BLaER1 treated with 17β-estradiol and CSF1 and Interleukin-3, amounts not matched to agents 10 nM and 100 nM (cell line): Measurements from ENCODE around the gene ARHGEF17.
A peak's percentile ranks its signal among the peaks of the same experiment; 100 is the strongest.

Experiments used
- H3K27ac ChIP-seq, 11 experiments: shearing (Covaris generic); formaldehyde crosslinking; 2 replicates each; pipeline ENCODE4 v1.8.1; 2022
- H3K27me3 ChIP-seq, 11 experiments: shearing (Covaris generic); formaldehyde crosslinking; 2 replicates each; pipeline ENCODE4 v1.8.1; 2022
- H3K36me3 ChIP-seq, 11 experiments: shearing (Covaris generic); formaldehyde crosslinking; 2 replicates each; pipeline ENCODE4 v1.8.1; 2022
- H3K4me1 ChIP-seq, 10 experiments: shearing (Covaris generic); formaldehyde crosslinking; 2 replicates each; pipeline ENCODE4 v1.8.1; 2022
- H3K4me2 ChIP-seq, 11 experiments: shearing (Covaris generic); formaldehyde crosslinking; 2 replicates each; pipeline ENCODE4 v1.8.1; 2022
- H3K4me3 ChIP-seq, 10 experiments: shearing (Covaris generic); formaldehyde crosslinking; 2 replicates each; pipeline ENCODE4 v1.8.1; 2022
- H3K9ac ChIP-seq, 11 experiments: shearing (Covaris generic); formaldehyde crosslinking; 2 replicates each; pipeline ENCODE4 v1.8.1; 2022
- H3K9me3 ChIP-seq, 11 experiments: shearing (Covaris generic); formaldehyde crosslinking; replicated peaks in 1 of 11; 2 replicates each; pipeline ENCODE4 v1.8.1; 2022
- H4K20me1 ChIP-seq, 11 experiments: shearing (Covaris generic); formaldehyde crosslinking; 2 replicates each; pipeline ENCODE4 v1.8.1; 2022
- Cebpa-rat ChIP-seq, 11 experiments: shearing (Covaris generic); IDR thresholded peaks; 2 replicates each; pipeline ENCODE4 v1.8.1; 2022

Gene ARHGEF17

DNA sequence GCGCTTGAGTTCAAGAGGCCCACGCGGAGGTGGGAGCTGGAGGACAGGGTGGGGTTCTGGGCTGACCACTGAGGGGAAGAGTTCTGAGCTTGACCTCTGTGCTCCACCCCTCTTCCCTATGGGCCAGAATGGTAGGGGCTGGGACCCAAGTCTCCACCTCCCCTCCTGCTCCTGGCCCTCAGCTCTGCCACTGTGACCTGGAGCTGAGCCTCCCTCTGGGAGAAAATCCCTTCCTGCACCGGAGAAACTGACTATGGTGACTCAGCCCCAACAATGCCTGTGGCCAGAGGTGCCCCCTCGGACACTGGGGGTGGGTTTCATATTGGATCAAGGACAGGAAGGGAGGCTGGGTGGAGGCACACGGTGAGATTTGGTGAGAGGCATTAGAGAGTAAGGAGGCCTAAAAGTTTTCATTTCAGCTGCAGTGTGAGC is 91.1 kb downstream of the ARHGEF17 start:
- Histone ChIP-seq H4K20me1 (peaks cover 12 to 96% (median 61%) of the 10 kb centered on the region in 11 experiments), H3K4me2 (peak overlapping the region in 9 of 11 experiments; percentile 33 to 66 (median 61); a peak in 18 of 22 replicates), H3K36me3 (peaks cover 46 to 83% (median 69%) of the 10 kb centered on the region in 11 experiments), H3K4me1 (peaks cover 21 to 44% (median 27%) of the 10 kb centered on the region in 10 experiments), H3K27ac (peak overlapping the region in 5 of 11 experiments; percentile 10 to 41 (median 24); a peak in 2 of 22 replicates), H3K9ac (peak overlapping the region in 8 of 11 experiments; percentile 0 to 46 (median 35); a peak in 11 of 22 replicates), H3K4me3 (no peak overlapping the region), H3K9me3 (no peaks in the 10 kb centered on the region), H3K27me3 (no peaks in the 10 kb centered on the region)
- no peak for TF ChIP-seq Cebpa-rat (IDR thresholded peaks at IDR 0.05)

DNA sequence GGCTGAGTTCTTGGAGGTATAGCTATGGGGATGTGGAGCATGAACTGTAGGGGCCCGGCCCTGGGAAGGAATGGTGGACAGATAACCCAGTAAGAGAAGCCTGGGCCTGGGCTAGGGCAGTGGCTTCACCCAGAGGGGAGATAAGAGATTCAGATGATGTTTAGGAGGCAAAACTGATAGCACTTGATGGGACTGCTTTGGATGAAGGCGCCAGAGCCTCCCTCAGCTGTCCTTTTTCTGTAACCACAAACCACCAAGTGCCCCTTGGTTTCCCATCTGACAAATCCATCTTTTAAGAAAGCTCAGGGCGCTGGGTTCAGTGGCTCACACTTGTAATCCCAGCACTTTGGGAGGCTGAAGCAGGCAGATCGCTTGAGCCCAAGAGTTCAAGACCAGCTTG is 91.6 kb downstream of the ARHGEF17 start:
- Histone ChIP-seq H3K4me1 (peaks cover 21 to 47% (median 28%) of the 10 kb centered on the region in 10 experiments), H3K9me3 (no peaks in the 10 kb centered on the region), H3K4me2 (peak overlapping the region in 9 of 11 experiments; percentile 33 to 66 (median 61); a peak in 17 of 22 replicates), H3K36me3 (peaks cover 45 to 81% (median 64%) of the 10 kb centered on the region in 11 experiments), H4K20me1 (peaks cover 12 to 92% (median 56%) of the 10 kb centered on the region in 11 experiments), H3K9ac (peak overlapping the region in 7 of 11 experiments; percentile 0 to 46 (median 34); a peak in 13 of 22 replicates), H3K4me3 (no peak overlapping the region), H3K27me3 (no peaks in the 10 kb centered on the region), H3K27ac (peak overlapping the region in 4 of 11 experiments; percentile 10 to 29 (median 24); a peak in 2 of 22 replicates)
- no peak for TF ChIP-seq Cebpa-rat (IDR thresholded peaks at IDR 0.05)

DNA sequence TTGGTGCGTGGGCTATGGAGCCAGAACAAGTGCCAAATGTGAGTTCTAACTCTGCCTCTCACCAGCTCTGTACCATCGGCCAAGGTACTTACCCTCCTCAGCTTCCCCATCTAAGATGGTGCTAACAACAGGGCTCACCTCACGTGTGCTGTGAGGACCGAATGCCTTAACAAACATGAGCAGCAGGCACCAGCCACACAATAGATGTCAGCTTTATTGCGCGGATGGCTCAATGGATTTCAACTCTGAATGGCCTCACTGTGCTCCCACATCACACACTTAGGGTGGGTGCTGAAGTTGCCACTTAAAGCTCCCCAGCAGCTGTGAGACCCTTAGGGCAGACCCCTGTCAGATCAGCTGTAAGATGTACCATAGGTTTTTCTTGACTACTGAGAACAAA is 92.2 kb downstream of the ARHGEF17 start:
- no peaks in the 10 kb centered on the region for H3K27me3 ChIP-seq
- no peak overlapping the region for H3K4me3 ChIP-seq
- no peak overlapping the region for H3K27ac ChIP-seq
- H3K4me2 ChIP-seq: peak overlapping the region in 1 of 11 experiments; percentile 38; a peak in 2 of 22 replicates
- peaks cover 21 to 47% (median 28%) of the 10 kb centered on the region in 10 experiments for H3K4me1 ChIP-seq
- peaks cover 45 to 81% (median 64%) of the 10 kb centered on the region in 11 experiments for H3K36me3 ChIP-seq
- H3K9ac ChIP-seq: peak overlapping the region in 2 of 11 experiments; percentile 18 to 46; a peak in 1 of 22 replicates
- TF ChIP-seq Cebpa-rat (IDR thresholded peaks at IDR 0.05): no peak
- H4K20me1 ChIP-seq: peaks cover 12 to 85% (median 49%) of the 10 kb centered on the region in 11 experiments
- H3K9me3 ChIP-seq: no peaks in the 10 kb centered on the region

- no peak for TF ChIP-seq Cebpa-rat (IDR thresholded peaks at IDR 0.05)
- no peaks in the 10 kb centered on the region for H3K9me3 ChIP-seq
Measured at GRCh38 chr11:73401217-73401923, 93.3 kb downstream of the ARHGEF17 start.

DNA sequence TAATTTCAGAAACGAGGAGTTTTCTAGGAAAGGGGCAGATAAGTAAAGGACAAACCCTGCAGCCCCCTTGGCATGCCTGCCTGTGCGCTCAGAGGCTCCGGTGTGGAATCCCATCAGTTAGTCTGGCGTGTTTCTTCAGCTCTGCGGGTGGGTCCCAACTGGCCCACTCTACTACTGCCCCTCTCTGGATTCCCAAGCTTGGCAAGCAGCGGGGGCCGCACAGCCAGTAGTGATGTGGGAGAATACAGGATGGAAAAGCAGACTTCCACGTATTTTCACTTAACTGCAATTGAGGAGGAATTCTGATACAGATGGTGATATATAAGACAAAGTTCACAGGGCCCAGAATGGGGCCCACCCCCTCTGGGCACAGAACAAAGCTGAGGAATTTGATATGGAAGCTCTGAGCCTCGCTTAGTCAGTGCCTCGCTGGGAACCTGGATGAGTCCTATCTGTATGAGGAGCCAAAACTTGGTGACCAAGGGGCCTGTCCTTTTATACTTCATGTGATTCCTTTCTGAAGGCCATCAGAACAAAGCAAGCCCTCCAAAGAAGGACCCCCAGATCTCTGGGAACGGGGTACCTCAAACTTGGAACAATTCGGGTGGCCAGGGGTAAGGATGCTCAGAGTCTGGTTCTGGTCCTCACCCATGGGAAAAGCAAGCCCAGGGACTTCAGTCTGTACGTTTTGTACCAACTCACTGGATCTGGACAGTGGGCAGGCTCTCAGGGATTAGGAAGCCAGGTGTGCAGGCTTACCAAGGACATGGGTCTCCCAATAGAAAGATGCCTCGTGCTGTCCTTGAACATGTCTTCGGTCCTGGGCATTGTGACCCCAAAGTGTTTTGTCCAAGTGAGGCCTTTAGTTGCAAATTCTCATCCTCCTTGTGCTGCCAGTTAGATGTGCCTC is 94.1 kb downstream of the ARHGEF17 start:
- H3K36me3 ChIP-seq: peaks cover 42 to 79% (median 64%) of the 10 kb centered on the region in 11 experiments
- H3K4me3 ChIP-seq: no peak overlapping the region
- H4K20me1 ChIP-seq: peaks cover 12 to 74% (median 32%) of the 10 kb centered on the region in 11 experiments; a peak in 21 of 22 replicates
- peaks cover 21 to 43% (median 28%) of the 10 kb centered on the region in 10 experiments for H3K4me1 ChIP-seq
- TF ChIP-seq Cebpa-rat (IDR thresholded peaks at IDR 0.05): no peak
- no peak overlapping the region for H3K4me2 ChIP-seq
- H3K27me3 ChIP-seq: no peaks in the 10 kb centered on the region
- H3K9me3 ChIP-seq: no peaks in the 10 kb centered on the region
- H3K27ac ChIP-seq: no peak overlapping the region; a peak in 1 of 22 replicates
- H3K9ac ChIP-seq: no peak overlapping the region; a peak in 4 of 22 replicates

More at GRCh38 chr11:73401217-73401923, 93.3 kb downstream of the ARHGEF17 start:
- H4K20me1 ChIP-seq: peaks cover 12 to 77% (median 39%) of the 10 kb centered on the region in 11 experiments
- H3K4me1 ChIP-seq: peaks cover 21 to 47% (median 28%) of the 10 kb centered on the region in 10 experiments
- H3K4me3 ChIP-seq: no peak overlapping the region
- H3K27me3 ChIP-seq: no peaks in the 10 kb centered on the region
- H3K4me2 ChIP-seq: no peak overlapping the region
- peaks cover 42 to 79% (median 64%) of the 10 kb centered on the region in 11 experiments for H3K36me3 ChIP-seq
- H3K9ac ChIP-seq: peak overlapping the region in 1 of 11 experiments; percentile 35; a peak in 4 of 22 replicates
- H3K27ac ChIP-seq: no peak overlapping the region

- Histone ChIP-seq H3K36me3 (peaks cover 42 to 79% (median 65%) of the 10 kb centered on the region in 11 experiments), H3K27ac (no peak overlapping the region; a peak in 1 of 22 replicates), H4K20me1 (peaks cover 12 to 67% (median 30%) of the 10 kb centered on the region in 11 experiments; a peak in 21 of 22 replicates), H3K4me3 (no peak overlapping the region), H3K9me3 (no peaks in the 10 kb centered on the region), H3K4me1 (peaks cover 21 to 43% (median 31%) of the 10 kb centered on the region in 10 experiments), H3K9ac (peak overlapping the region in 1 of 11 experiments; percentile 34; a peak in 2 of 22 replicates), H3K4me2 (no peak overlapping the region), H3K27me3 (no peaks in the 10 kb centered on the region)
- no peak for TF ChIP-seq Cebpa-rat (IDR thresholded peaks at IDR 0.05)
Measured at GRCh38 chr11:73402834-73403185, 94.7 kb downstream of the ARHGEF17 start.

- H3K4me2 ChIP-seq: peak overlapping the region in 2 of 11 experiments; percentile 31 to 44; a peak in 3 of 22 replicates
- peaks cover 8 to 60% (median 23%) of the 10 kb centered on the region in 11 experiments; a peak in 21 of 22 replicates for H4K20me1 ChIP-seq
- H3K9me3 ChIP-seq: no peaks in the 10 kb centered on the region
- no peak for TF ChIP-seq Cebpa-rat (IDR thresholded peaks at IDR 0.05)
- no peaks in the 10 kb centered on the region for H3K27me3 ChIP-seq
- H3K4me1 ChIP-seq: peaks cover 15 to 43% (median 25%) of the 10 kb centered on the region in 10 experiments
- peak overlapping the region in 5 of 11 experiments; percentile 20 to 64 (median 36); a peak in 6 of 22 replicates for H3K9ac ChIP-seq
- peak overlapping the region in 8 of 11 experiments; percentile 0 to 45 (median 32); a peak in 8 of 22 replicates for H3K27ac ChIP-seq
- no peak overlapping the region for H3K4me3 ChIP-seq
- H3K36me3 ChIP-seq: peaks cover 42 to 79% (median 65%) of the 10 kb centered on the region in 11 experiments
Measured at GRCh38 chr11:73403541-73403940, 95.5 kb downstream of the ARHGEF17 start.

DNA sequence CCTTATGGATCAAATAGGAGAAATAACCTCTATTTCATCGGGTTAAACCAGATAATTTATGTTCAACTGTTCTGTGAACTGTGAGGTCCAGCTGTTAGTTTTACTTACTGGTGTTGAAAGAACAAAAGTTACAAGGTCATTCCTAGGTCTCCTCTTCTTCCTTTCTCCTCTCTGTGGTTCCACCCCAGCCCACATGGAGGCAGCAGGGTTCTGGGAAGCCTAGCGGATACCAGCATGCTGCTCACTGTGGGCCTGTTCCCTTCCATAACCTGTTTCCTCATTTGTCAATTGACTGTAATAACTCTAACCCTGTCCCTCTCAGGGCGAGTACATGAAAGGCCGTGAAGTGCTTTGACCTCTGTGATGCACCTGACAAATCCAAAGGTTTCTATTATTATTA is 96.0 kb downstream of the ARHGEF17 start:
- no peak overlapping the region for H3K4me3 ChIP-seq
- H4K20me1 ChIP-seq: peaks cover 3 to 55% (median 18%) of the 10 kb centered on the region in 11 experiments; a peak in 21 of 22 replicates
- peaks cover 45 to 79% (median 65%) of the 10 kb centered on the region in 11 experiments for H3K36me3 ChIP-seq
- peaks cover 10 to 43% (median 20%) of the 10 kb centered on the region in 10 experiments for H3K4me1 ChIP-seq
- H3K9ac ChIP-seq: peak overlapping the region in 4 of 11 experiments; percentile 20 to 64 (median 35); a peak in 4 of 22 replicates
- peak overlapping the region in 7 of 11 experiments; percentile 0 to 45 (median 30); a peak in 7 of 22 replicates for H3K27ac ChIP-seq
- no peaks in the 10 kb centered on the region for H3K27me3 ChIP-seq
- H3K4me2 ChIP-seq: peak overlapping the region in 2 of 11 experiments; percentile 31 to 44; a peak in 3 of 22 replicates
- no peak for TF ChIP-seq Cebpa-rat (IDR thresholded peaks at IDR 0.05)
- H3K9me3 ChIP-seq: no peaks in the 10 kb centered on the region
